WERI-Rb-1 (cell line): ENCODE results near the gene RBP4.

ENCODE experiments used
- DNase-seq: peaks from one replicate; pipeline ENCODE4 v3.0.0-alpha.2; 2020
- H3K27ac ChIP-seq: fragments of 250-450 bp; sonication (Bioruptor Pico); 2 replicates; pipeline ENCODE4 v1.5.1; 2020; ENCODE audit warnings: mild to moderate bottlenecking, moderate library complexity
- H3K27me3 ChIP-seq: fragments of 250-450 bp; sonication (Bioruptor Pico); 2 replicates; pipeline ENCODE4 v1.5.1; 2021; ENCODE audit warnings: mild to moderate bottlenecking, low read depth, moderate library complexity; ENCODE audit not compliant: insufficient read depth, severe bottlenecking
- H3K36me3 ChIP-seq: fragments of 250-450 bp; sonication (Bioruptor Pico); 2 replicates; pipeline ENCODE4 v1.5.1; 2020; ENCODE audit warnings: mild to moderate bottlenecking, moderate library complexity
- H3K4me3 ChIP-seq: 2 replicates; pipeline ENCODE4 v1.5.1; 2011; ENCODE audit warnings: low read depth, mild to moderate bottlenecking, control low read depth, low read length
- H3K9me3 ChIP-seq: fragments of 250-450 bp; sonication (Bioruptor Pico); 2 replicates; pipeline ENCODE4 v1.5.1; 2021; ENCODE audit warnings: mild to moderate bottlenecking, moderate library complexity; ENCODE audit not compliant: severe bottlenecking
- TF ChIP-seq, protein P1 (sequence below): IDR thresholded peaks from 2 replicates; pipeline ENCODE4 v1.5.1; 2011; ENCODE audit warnings: low read depth, mild to moderate bottlenecking, control low read depth, inconsistent platforms, low read length

Gene RBP4

DNA sequence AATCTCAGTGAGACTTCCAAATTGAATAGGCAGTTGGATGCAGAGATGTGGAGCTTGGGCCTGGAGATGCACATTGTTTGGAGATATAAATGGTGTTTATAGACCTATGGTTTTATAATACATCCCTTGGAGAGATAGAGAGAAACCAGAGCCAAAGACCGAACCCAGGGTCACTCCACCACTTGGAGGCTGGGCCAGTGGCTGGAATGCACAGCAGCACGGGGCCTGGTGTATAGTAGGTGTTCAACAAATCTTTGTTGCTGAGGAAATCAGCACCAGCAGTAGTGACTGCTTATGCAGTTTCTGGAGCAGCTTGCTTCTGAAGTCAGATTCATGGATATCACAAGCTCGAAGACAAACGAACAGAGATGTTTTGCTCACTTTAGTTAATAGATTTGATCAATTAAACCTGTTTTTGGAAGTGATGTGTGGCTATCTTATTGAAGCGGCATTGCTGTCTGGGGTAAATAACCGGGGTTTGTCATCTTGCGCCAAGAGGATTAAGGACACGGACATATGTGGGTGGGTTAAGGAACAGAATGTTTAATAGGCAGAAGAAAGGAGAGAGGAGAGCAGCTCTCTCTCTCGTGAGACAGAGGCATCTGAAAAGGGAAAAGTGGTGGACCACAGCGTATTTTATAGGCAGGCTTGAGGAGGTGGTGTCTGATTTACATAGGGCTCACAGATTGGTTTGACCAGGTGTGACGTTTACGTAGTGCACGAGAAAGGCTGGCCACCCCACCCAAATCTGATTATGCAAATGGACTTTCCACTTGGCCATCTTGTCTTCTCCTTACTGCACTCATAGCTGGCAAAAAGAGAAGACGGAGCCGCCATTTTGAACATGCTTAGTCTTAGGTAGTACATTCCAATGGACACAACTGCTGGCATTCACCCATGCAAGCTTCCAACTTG lies 11.1 kb downstream of the RBP4 start:
- H3K27me3 ChIP-seq = no peaks in the 10 kb centered on the region
- no peaks in the 10 kb centered on the region for H3K36me3 ChIP-seq
- DNase-seq = no peak
- no peaks in the 10 kb centered on the region for H3K9me3 ChIP-seq
- no peak overlapping the region for H3K4me3 ChIP-seq
- TF ChIP-seq, protein P1, sequence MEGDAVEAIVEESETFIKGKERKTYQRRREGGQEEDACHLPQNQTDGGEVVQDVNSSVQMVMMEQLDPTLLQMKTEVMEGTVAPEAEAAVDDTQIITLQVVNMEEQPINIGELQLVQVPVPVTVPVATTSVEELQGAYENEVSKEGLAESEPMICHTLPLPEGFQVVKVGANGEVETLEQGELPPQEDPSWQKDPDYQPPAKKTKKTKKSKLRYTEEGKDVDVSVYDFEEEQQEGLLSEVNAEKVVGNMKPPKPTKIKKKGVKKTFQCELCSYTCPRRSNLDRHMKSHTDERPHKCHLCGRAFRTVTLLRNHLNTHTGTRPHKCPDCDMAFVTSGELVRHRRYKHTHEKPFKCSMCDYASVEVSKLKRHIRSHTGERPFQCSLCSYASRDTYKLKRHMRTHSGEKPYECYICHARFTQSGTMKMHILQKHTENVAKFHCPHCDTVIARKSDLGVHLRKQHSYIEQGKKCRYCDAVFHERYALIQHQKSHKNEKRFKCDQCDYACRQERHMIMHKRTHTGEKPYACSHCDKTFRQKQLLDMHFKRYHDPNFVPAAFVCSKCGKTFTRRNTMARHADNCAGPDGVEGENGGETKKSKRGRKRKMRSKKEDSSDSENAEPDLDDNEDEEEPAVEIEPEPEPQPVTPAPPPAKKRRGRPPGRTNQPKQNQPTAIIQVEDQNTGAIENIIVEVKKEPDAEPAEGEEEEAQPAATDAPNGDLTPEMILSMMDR = no peak
- H3K27ac ChIP-seq = no peak overlapping the region

DNA sequence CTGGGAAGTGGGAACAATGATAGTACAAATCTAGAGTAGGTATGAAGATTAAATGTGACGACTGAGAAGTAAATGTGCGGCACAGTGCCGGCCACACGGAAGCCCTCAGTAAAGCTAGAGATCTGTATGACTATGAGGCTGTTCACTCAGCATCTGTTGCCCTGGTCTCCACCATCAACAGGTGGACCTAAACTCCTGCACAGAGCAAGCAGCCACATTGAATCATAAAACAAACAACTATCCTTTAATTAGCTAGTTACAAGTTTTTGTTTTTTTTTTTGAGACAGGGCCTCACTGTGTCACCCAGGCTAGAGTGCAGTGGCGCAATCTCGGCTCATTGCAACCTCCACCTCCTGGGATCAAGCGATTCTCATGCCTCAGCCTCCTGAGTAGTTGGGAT lies 16.6 kb downstream of the RBP4 start:
- no peaks in the 10 kb centered on the region; the same call in 1 of the 2 replicates for H3K36me3 ChIP-seq
- H3K27ac ChIP-seq = no peak overlapping the region
- H3K9me3 ChIP-seq = peaks cover 12% of the 10 kb centered on the region
- TF ChIP-seq, protein P1 = no peak
- H3K4me3 ChIP-seq = no peak overlapping the region
- H3K27me3 ChIP-seq = no peaks in the 10 kb centered on the region
- no peak for DNase-seq

DNA sequence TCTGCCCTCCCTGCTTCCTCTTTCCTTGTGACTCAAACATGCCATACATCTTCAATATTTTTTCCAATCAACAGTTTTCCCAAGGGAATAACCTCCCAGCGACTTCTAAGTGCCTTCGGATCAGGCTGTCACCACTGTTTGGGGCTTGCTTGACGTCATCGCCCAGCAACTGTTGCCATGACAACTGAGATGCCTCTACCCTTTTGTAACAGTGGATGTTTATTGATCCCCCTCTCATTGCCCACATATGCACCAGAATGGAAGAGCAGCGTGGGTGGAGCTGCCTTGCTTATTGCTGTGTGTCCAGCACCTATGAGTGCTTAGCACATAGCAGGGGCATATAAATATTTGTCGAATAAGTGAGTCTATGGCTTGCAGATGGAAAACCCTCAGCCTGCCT lies 20.2 kb downstream of the RBP4 start:
- H3K4me3 ChIP-seq = no peak overlapping the region
- no peak for DNase-seq
- H3K36me3 ChIP-seq = no peaks in the 10 kb centered on the region; the same call in 1 of the 2 replicates
- H3K27ac ChIP-seq = no peak overlapping the region
- no peaks in the 10 kb centered on the region for H3K27me3 ChIP-seq
- TF ChIP-seq, protein P1 = no peak
- peaks cover 12% of the 10 kb centered on the region for H3K9me3 ChIP-seq

DNA sequence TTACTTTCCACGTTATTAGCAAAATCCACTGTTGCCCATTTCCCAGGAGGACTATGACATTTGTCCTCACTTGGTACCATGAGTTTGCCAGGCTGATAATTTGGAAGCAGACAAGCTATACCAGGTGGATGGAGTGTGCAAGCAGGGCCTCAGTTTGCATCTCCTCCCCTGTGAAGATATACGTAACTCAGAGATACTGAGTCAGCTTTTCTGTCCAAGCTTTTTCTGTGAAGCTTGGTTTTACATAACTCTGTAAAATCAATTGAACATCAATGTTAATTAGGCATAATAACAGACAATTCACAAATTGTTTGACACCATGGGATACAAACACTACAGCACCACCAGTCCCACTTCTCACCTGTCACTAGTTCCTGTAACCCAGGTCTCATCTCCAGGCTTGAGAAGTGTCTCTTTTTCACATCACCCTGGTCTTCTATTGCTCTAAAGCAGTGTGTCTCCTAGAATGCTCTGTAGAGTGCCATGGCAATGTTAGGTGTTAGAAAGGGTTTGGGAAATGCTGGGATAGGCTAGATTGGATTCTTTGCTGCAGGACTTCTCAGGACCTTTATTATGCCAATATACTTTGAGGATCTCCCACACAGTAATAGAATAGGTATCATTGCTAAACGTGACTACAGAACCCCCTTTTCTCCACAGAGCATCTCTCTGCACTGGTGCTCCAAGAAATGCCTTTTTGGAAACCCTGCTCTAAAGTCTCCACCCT lies 20.9 kb downstream of the RBP4 start:
- peaks cover 12% of the 10 kb centered on the region for H3K9me3 ChIP-seq
- H3K27me3 ChIP-seq = no peaks in the 10 kb centered on the region
- H3K4me3 ChIP-seq = no peak overlapping the region
- H3K27ac ChIP-seq = no peak overlapping the region
- H3K36me3 ChIP-seq = no peaks in the 10 kb centered on the region; the same call in 1 of the 2 replicates
- TF ChIP-seq, protein P1 = no peak
- DNase-seq = no peak

DNA sequence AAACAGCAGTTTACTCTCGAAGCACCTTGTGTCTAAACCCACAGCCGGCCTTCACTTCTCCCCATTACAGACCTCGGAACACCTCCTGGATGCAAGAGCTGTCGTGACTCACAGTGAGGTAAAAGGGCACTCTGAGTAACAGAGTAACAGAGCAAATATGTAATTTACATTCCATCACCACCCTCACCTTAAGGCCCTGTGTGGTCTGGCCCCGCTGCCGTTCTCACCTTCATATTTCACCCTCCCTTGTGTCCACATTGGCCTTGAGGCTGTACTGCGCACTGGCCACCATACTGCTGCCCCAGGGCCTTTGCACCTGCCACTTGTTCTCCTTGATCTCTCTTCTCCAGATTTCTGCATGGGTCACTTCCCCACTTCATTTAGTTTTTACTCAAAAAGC lies 21.9 kb downstream of the RBP4 start:
- H3K4me3 ChIP-seq = no peak overlapping the region
- no peaks in the 10 kb centered on the region for H3K27me3 ChIP-seq
- H3K36me3 ChIP-seq = no peaks in the 10 kb centered on the region; the same call in 1 of the 2 replicates
- no peak overlapping the region for H3K27ac ChIP-seq
- TF ChIP-seq, protein P1 = no peak
- no peak for DNase-seq
- H3K9me3 ChIP-seq = peaks cover 12% of the 10 kb centered on the region
